Kidney epithelial cell (primary cell): ENCODE data around the gene RILPL2. TPM values are rescaled to one million over a fixed set of nuclear protein-coding genes. Genes with fewer than 3 reads are reported as not detected.
"Not testable (repeated sequence)": the region's sequence is repeated elsewhere in the genome, so short reads cannot be mapped to it uniquely, and the experiment has no call there.

ENCODE experiments used
- DNase-seq: peaks from one replicate; pipeline ENCODE4 v3.0.0-alpha.2; 2010; ENCODE audit warnings: low read depth
- H3K27me3 ChIP-seq: 2 replicates; pipeline ENCODE4 v1.6.0; 2011; ENCODE audit warnings: low read length; ENCODE audit not compliant: control insufficient read depth, insufficient read depth
- H3K36me3 ChIP-seq: 2 replicates; pipeline ENCODE4 v1.5.1; 2011; ENCODE audit warnings: low read length; ENCODE audit not compliant: control insufficient read depth, insufficient read depth
- H3K4me3 ChIP-seq: 2 replicates; pipeline ENCODE4 v1.5.1; 2011; ENCODE audit warnings: low read depth, mild to moderate bottlenecking, control low read depth, low read length
- total RNA-seq: library from RNA; depleted of rRNA; stranded (reverse); fragments of >200 nt; gene quantifications from 2 replicates; pipeline ENCODE4 v1.2.3, GENCODE V29; 2015
- TF ChIP-seq, protein P1 (sequence below): IDR thresholded peaks from 2 replicates; pipeline ENCODE4 v1.5.1; 2011; ENCODE audit warnings: mild to moderate bottlenecking, moderate library complexity, low read length, control low read depth, inconsistent platforms; ENCODE audit not compliant: insufficient read depth, poor library complexity, severe bottlenecking

RILPL2 gene, protein sequence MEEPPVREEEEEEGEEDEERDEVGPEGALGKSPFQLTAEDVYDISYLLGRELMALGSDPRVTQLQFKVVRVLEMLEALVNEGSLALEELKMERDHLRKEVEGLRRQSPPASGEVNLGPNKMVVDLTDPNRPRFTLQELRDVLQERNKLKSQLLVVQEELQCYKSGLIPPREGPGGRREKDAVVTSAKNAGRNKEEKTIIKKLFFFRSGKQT
- total RNA-seq = 3.6 and 4.2 TPM in 2 replicates

DNA sequence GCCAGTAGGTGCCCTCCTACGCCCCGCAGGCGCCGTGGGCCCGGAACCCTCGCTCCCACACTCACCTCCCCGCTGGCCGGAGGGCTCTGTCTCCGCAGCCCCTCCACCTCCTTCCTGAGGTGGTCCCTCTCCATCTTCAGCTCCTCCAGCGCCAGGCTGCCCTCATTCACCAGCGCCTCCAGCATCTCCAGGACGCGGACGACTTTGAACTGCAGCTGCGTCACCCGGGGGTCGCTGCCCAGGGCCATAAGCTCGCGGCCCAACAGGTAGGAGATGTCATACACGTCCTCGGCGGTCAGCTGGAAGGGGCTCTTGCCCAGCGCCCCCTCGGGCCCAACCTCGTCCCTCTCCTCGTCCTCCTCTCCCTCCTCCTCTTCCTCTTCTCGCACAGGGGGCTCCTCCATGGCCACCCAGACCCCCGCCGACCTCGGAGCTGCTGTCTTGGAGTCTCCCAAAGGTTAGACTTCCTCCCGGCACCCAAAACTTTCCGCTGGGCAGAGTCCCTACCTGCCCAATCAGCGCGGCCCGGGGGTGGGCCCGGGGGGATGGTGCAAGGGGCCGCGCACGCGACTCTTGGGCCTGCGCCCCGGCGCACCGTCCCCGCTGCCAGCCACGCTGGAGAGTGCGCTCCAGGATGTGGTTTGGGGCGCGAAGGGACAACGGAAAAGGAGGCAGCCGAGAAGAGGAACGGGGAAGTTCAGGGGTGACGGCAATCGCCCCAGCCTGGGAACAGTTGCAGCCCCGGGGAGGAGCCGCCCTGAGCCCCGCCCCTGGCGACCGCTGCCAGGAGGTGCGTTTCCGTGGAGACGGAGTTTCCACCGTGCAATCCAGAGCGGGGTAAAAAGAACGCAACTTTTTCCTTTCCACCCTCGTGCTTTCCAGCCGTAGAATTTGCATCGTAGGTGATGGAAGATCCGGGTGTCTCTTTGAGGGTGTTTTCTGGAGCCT is at the start of gene RILPL2:
Gene RILPL2, minus strand, starts transcription at position 668 of the 948 bp plus-strand sequence. Its CDS starts 264 bp downstream, at position 404.
- peak within 1 kb of the TSS; percentile 91 for H3K4me3 ChIP-seq
- TF ChIP-seq, protein P1, sequence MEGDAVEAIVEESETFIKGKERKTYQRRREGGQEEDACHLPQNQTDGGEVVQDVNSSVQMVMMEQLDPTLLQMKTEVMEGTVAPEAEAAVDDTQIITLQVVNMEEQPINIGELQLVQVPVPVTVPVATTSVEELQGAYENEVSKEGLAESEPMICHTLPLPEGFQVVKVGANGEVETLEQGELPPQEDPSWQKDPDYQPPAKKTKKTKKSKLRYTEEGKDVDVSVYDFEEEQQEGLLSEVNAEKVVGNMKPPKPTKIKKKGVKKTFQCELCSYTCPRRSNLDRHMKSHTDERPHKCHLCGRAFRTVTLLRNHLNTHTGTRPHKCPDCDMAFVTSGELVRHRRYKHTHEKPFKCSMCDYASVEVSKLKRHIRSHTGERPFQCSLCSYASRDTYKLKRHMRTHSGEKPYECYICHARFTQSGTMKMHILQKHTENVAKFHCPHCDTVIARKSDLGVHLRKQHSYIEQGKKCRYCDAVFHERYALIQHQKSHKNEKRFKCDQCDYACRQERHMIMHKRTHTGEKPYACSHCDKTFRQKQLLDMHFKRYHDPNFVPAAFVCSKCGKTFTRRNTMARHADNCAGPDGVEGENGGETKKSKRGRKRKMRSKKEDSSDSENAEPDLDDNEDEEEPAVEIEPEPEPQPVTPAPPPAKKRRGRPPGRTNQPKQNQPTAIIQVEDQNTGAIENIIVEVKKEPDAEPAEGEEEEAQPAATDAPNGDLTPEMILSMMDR = no peak

DNA sequence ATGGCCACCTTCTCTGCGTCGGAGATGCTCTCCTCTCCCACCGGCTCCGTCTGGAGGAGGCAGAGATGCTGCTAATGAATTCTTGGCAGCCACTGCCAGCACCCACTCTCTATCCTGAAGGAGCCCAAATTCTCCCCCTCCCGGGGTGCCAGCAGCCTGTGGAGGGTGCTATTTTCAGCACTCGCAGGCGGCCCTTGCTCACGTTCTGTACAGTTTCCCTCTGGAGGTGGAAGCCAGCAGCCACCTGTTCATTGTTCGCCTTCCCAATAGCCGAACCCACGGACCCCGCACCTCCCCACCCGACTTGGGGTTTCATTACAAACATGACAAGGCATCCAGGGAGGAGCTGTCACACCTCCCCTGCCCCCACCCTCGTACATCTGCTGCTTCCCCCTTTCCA is 49.3 kb upstream of the RILPL2 start:
- Histone ChIP-seq H3K4me3 (no peak overlapping the region), H3K27me3 (no peaks in the 10 kb centered on the region), H3K36me3 (no peaks in the 10 kb centered on the region)
- DNase-seq = no peak
- TF ChIP-seq, protein P1 = no peak

More for the DNA sequence above, at the start of gene RILPL2:
- no peaks in the 10 kb centered on the region for H3K27me3 ChIP-seq
- no peak for DNase-seq
- H3K36me3 ChIP-seq = no peaks in the 10 kb centered on the region

DNA sequence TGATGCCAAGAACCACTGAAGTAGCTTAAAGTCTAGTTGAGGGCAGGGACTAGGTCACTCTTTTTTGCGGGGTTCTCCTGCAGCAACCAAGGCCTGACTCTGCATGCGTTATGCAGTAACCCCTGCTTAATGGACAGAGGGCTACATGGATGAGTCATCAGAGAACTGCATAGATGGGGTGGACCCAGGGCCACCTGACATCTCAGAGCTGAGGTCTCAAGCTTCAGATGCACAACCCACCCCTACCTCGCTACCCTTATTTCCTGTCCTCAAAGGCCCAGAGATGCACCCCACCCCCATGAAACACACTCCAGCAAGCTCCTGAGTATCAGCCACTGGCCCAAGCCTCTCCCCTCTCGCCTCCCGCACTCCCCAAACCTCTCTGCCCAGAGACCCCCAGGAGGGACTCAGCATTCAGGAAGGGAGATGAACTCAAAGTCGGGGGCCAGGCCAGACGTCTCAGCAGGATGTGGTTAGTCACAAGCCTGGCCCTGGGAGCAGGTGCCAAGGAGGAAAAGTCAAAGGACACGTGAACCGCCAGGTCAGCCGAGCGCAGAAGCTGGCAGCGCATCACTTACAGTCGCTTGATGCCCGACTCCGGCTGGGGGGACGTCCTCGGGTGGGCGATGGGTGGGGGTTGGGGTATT is 47.2 kb upstream of the RILPL2 start:
- DNase-seq = no peak
- H3K36me3 ChIP-seq = no peaks in the 10 kb centered on the region
- H3K4me3 ChIP-seq = no peak overlapping the region
- TF ChIP-seq, protein P1 = no peak
- H3K27me3 ChIP-seq = no peaks in the 10 kb centered on the region

DNA sequence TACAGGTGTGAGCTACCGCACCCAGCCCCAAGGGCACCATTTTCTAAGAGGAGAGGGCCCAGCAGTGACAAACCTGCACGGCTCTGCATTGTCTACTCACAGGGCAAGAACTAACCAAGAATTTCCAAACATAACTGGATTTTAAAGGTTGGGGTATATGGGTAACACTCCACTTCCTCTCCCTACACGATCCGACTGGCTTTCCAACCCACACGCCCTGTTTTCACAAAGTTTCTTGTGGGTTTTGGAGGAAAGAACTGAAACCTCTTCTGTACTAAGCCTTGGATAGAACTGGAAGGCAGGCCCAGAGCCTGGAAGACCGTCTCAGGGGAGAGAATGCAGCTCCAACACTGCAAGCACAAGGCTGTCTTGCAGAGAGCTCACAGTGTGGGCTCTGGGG is 46.4 kb upstream of the RILPL2 start:
- Histone ChIP-seq H3K27me3 (no peaks in the 10 kb centered on the region), H3K36me3 (no peaks in the 10 kb centered on the region), H3K4me3 (no peak overlapping the region)
- DNase-seq = no peak
- TF ChIP-seq, protein P1 = no peak

DNA sequence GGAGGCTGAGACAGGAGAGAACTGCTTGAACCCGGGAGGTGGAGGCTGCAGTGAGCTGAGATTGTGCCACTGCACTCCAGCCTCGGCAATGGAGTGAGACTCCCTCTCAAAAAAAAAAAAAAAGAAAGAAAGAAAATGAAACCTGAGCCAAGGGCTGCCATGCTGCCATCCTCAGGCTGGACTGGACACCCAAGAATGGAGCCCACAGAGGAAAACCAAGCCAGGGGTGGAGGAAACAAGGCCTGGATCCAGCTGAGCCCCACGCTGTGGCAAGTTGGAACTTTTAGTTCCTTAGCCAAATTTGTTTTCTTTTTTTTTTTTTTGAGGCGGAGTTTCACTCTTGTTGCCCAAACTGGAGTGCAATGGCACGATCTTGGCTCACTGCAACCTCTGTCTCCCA is 44.8 kb upstream of the RILPL2 start:
- not testable (repeated sequence) for H3K36me3 ChIP-seq, H3K27me3 ChIP-seq, DNase-seq, H3K4me3 ChIP-seq

DNA sequence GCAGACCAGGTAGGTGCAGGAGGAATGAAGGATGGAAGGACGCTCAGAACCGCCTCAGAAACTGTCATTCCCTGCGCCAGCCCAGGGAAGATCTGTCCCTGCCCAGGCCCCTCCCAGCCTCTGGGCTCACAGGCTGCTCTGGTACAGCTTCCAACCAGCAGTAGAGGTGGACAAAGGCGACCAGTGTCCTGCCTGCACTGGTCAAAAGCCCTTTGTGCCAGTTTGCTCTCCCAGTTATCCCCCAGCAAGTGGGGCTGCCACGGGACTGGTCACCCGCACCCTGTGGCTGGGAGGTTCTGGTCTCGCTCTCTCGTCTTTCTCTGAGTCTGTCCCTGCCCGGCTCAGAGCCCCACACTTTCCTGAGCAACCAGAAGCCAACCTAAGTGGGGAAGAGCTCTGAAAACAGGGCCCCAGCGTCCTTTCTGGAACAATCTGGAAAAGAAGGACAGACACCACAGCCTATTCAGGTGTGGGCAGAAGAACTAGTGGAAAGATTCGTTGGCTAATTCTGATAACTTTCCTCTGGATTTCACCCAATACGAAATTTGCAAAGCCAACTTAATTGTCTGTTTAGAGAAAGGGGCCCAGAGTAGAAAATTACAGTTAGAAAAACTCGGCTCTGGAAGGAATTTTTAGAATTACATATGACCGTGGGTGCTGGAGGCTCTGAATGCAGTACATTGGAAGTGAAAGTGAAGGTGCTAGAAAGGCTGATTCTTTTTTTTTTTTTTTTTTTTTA is 43.1 kb upstream of the RILPL2 start:
- H3K36me3 ChIP-seq = no peaks in the 10 kb centered on the region
- H3K27me3 ChIP-seq = no peaks in the 10 kb centered on the region
- no peak for DNase-seq
- TF ChIP-seq, protein P1 = no peak
- H3K4me3 ChIP-seq = no peak overlapping the region
